ENCODE results near the gene HPSE2.

Gene HPSE2

GRCh38 chr10:98567391-98568133 lies 668.1 kb downstream of the HPSE2 start:
- no peak for TF ChIP-seq SIN3A (IDR thresholded peaks at IDR 0.05; ENCODE audit: borderline replicate concordance, insufficient read depth, low read length)
- TF ChIP-seq TAF1 (IDR thresholded peaks at IDR 0.05; ENCODE audit: borderline replicate concordance, insufficient read depth, low read length): no peak
- TF ChIP-seq, protein P1, sequence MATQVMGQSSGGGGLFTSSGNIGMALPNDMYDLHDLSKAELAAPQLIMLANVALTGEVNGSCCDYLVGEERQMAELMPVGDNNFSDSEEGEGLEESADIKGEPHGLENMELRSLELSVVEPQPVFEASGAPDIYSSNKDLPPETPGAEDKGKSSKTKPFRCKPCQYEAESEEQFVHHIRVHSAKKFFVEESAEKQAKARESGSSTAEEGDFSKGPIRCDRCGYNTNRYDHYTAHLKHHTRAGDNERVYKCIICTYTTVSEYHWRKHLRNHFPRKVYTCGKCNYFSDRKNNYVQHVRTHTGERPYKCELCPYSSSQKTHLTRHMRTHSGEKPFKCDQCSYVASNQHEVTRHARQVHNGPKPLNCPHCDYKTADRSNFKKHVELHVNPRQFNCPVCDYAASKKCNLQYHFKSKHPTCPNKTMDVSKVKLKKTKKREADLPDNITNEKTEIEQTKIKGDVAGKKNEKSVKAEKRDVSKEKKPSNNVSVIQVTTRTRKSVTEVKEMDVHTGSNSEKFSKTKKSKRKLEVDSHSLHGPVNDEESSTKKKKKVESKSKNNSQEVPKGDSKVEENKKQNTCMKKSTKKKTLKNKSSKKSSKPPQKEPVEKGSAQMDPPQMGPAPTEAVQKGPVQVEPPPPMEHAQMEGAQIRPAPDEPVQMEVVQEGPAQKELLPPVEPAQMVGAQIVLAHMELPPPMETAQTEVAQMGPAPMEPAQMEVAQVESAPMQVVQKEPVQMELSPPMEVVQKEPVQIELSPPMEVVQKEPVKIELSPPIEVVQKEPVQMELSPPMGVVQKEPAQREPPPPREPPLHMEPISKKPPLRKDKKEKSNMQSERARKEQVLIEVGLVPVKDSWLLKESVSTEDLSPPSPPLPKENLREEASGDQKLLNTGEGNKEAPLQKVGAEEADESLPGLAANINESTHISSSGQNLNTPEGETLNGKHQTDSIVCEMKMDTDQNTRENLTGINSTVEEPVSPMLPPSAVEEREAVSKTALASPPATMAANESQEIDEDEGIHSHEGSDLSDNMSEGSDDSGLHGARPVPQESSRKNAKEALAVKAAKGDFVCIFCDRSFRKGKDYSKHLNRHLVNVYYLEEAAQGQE (IDR thresholded peaks at IDR 0.05; ENCODE audit: insufficient read depth in 1 of 2, low read depth in 2 of 2, low read length in 2 of 2): no peak
- TF ChIP-seq POLR2AphosphoS5 (IDR thresholded peaks at IDR 0.05; ENCODE audit: low read depth, low read length): no peak
- no peak for TF ChIP-seq FOXP2 (optimal IDR thresholded peaks at IDR 0.05; ENCODE audit: borderline replicate concordance, extremely low read depth, extremely low read length, insufficient read depth)

- TF ChIP-seq, protein P1 (IDR thresholded peaks at IDR 0.05; ENCODE audit: insufficient read depth in 1 of 2, low read depth in 2 of 2, low read length in 2 of 2): no peak
- TF ChIP-seq POLR2AphosphoS5 (IDR thresholded peaks at IDR 0.05; ENCODE audit: low read depth, low read length) (no peak), SIN3A (IDR thresholded peaks at IDR 0.05; ENCODE audit: borderline replicate concordance, insufficient read depth, low read length) (no peak), FOXP2 (optimal IDR thresholded peaks at IDR 0.05; ENCODE audit: borderline replicate concordance, extremely low read depth, extremely low read length, insufficient read depth) (no peak), TAF1 (IDR thresholded peaks at IDR 0.05; ENCODE audit: borderline replicate concordance, insufficient read depth, low read length) (no peak)
These were observed 671.8 kb downstream of the HPSE2 start for GRCh38 chr10:98563811-98564210.

- TF ChIP-seq SIN3A (IDR thresholded peaks at IDR 0.05; ENCODE audit: borderline replicate concordance, insufficient read depth, low read length): no peak
- TF ChIP-seq FOXP2 (optimal IDR thresholded peaks at IDR 0.05; ENCODE audit: borderline replicate concordance, extremely low read depth, extremely low read length, insufficient read depth): no peak
- TF ChIP-seq, protein P1 (IDR thresholded peaks at IDR 0.05; ENCODE audit: insufficient read depth in 1 of 2, low read depth in 2 of 2, low read length in 2 of 2): no peak
These were observed 675.1 kb downstream of the HPSE2 start for GRCh38 chr10:98560565-98560964.

GRCh38 chr10:98556061-98556460 lies 679.6 kb downstream of the HPSE2 start:
- TF ChIP-seq, protein P1 (IDR thresholded peaks at IDR 0.05; ENCODE audit: insufficient read depth in 1 of 2, low read depth in 2 of 2, low read length in 2 of 2): no peak
- no peak for TF ChIP-seq POLR2AphosphoS5 (IDR thresholded peaks at IDR 0.05; ENCODE audit: low read depth, low read length)
- no peak for TF ChIP-seq TAF1 (IDR thresholded peaks at IDR 0.05; ENCODE audit: borderline replicate concordance, insufficient read depth, low read length)
- TF ChIP-seq FOXP2 (optimal IDR thresholded peaks at IDR 0.05; ENCODE audit: borderline replicate concordance, extremely low read depth, extremely low read length, insufficient read depth): no peak
- no peak for TF ChIP-seq SIN3A (IDR thresholded peaks at IDR 0.05; ENCODE audit: borderline replicate concordance, insufficient read depth, low read length)

All from PFSK-1 (cell line).